NCI-H1092 treated with DMSO at 0.1 percent for 48 hours (cell line): ENCODE results near the gene CMTM2.
"Not testable (repeated sequence)": the region's sequence is repeated elsewhere in the genome, so short reads cannot be mapped to it uniquely, and the experiment has no call there.

Experiments
- DNase-seq: peaks from one replicate; lab custom pipeline; 2025; lab: John Stamatoyannopoulos, UW

CMTM2 gene

DNA sequence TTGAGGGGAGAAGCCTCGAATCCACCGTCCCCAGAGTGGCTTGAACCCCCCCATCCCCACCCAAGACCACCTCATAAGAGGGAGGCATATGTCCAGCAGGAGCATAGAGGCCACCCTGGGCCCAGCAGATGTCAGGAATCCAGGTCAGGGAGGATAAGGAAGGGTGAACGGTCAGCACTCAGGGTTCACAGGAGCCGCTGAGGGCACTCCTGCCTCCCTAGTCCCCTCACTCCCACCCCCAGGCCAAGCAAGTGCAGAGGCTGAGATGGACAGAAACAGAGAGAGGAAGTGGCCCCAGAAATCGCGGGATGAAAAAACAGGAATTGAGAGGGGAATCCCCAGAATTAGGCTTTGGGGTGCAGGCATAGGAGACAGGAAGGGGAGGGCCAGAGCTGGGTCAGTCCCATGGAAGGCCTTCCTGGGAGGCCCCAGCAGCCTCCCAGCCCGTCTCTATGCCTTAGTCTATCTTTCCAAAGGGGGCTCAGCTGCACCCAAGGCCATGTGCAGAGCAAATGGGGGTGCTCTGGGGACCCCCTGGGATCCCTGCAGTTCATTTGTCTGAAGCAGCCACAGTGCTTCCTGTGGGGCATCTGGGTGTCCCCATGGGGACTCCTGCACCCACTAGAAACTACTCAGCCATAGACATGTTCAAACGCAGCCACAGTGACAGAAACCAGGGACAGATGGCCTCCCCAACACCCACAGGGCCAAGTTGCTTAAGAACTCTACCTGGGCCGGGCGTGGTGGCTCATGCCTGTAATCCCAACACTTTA, 26.9 kb downstream of the CMTM2 start:
- no peak for DNase-seq

DNA sequence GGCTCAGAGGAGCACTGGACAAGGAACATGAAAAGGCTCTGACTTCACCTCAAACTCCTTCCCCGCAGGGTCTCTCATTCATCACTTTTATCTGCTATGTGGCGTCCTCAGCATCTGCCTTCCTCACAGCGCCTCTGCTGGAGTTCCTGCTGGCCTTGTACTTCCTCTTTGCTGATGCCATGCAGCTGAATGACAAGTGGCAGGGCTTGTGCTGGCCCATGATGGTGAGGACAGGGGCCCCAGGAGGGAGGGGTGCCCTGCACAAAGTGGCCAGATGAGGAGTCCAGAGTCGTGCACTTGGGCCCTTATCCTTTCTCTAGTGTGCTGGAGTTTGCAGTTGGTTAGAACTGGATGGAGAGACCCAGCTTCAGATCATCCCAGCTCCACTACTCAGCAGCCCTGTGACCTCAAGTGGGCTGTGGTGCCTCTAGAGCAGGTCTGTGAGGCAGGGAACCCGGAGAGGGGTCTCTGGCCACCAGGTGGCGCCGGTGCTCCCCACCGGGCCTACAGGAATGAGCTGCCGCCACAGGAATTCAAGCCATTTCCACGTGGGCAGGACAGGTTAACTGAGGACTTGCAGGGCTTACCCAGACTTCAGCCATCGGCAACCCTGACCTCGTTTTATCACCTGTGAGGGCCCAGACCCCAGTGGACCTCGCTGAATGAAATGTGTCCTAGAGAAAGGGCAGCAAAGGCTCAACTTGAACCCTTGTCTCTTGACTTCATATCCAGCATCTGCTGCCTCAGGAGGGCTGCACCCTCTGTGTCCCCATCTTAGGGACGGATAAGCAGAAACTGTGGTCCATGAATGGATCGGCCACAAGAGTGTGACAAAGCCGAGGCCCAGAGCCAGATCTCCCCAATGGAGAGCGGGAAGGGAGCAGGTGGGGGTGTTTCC, 29.2 kb downstream of the CMTM2 start:
- peak; percentile 69 for DNase-seq

DNA sequence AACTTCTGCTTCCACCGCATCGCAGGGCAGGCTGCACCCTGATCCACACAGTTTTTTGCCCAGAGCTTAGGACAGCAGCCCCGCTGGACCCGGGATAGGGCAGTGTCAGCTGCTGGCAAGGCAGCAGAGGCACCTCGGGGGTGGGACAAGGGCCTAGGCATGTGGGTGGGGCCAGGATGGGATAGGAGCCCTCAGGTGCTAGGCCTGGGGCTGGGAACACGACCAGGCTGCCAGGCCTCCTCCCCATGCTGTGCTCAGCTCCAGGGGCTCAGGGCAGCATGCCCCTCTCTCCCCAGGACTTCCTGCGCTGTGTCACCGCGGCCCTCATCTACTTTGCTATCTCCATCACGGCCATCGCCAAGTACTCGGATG, 29.9 kb downstream of the CMTM2 start:
- no peak for DNase-seq

DNA sequence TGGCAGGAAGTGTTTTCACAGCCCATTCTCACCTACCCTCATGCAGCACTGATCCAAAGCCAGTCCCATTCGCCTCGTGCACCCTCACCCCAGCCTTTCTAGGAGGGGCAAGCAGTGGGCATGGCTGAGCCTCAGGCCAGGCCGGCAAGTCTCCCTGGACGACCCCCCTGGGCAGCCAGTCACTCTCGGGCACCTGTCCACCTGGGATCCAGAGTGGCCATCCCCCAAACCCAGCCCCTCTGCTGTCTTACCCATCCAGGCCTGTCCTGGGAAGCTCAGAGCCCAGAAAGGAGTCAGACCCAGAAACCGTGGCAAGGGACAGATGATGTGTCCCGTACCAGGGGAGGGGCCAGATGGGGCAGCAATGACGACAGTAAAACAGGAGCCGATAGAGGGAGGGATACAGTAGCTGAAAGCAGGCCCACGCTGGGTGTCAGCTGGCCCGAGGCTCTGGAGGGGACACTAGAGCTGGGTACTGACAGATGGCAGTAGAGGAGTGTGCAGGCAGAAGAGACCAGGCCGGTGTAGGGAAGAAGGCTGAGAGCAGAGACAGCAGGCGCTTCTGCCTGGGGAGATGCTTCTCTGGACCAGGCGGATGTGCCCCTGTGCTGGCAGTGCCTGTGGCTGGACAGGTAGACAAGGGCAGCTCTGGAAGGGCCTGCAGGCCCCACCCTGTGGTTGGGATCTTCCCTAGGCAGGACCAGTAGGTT, 31.0 kb downstream of the CMTM2 start:
- no peak for DNase-seq

DNA sequence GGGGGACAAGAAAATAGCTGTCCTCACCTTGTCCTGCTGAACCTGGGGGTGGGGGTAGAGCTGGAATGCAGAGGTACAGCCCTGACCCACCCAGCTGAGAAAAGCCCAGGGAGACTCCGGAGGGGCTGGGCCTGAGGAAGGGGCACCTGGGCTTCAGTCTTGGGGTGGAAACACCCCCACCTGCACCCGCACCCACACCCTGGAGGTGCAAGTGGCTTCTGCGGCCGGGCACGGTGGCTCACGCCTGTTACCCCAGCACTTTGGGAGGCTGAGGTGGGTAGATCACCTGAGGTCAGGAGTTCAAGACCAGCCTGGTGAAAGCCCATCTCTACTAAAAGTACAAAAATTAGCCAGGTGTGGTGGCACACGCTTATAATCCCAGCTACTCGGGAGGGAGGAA, 32.6 kb downstream of the CMTM2 start:
- not testable (repeated sequence) for DNase-seq

DNA sequence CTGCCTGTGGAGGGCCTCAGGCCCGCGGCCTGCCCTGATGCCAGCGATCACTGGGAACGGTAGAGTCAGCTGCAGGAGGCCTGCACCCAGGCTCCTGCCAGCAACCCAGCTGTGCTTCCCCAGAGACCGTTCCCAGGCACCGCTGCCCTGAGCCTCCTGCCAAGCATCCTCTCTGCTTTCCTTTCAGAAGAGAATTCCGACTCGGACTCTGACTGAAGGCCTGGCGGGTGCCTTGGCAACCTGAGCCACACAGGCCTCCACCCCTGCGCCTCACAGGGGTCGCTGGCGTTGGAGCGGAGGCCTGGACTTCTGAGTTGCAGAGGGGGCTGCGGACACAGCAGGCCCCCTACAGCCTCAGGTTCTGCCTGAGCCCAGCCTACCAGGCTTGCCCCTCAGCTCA, 33.2 kb downstream of the CMTM2 start:
- peak; percentile 22 for DNase-seq

DNA sequence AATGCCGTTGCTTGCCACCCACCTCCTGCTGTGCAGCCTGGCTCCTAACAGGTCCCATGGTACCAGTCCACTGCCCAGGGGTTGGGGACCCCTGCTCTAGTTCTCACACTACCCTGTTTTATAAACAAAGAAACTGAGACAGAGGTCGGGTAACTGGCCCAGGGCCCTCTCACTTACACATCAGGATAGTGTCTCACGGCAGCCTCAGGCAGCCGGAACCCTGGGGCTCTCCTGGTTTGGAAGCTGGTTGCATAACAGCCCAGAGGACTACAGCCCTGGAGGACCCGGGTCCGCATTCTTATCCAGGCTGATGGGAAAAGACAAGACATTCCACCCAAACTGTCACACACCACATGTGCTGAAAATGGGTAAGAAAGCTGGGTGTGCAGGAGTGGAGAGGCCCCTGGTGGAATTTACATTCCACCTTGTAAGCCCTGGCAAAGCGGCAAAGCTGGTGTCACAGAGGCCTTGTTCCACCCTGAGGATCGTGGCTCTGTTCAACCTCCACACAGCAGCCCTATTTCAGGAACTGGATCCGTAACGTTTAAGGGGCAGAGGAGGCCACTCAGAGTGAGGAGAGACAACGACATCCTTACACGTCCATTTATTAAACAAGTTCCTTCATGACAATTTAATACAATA, 35.0 kb downstream of the CMTM2 start:
- DNase-seq = no peak

DNA sequence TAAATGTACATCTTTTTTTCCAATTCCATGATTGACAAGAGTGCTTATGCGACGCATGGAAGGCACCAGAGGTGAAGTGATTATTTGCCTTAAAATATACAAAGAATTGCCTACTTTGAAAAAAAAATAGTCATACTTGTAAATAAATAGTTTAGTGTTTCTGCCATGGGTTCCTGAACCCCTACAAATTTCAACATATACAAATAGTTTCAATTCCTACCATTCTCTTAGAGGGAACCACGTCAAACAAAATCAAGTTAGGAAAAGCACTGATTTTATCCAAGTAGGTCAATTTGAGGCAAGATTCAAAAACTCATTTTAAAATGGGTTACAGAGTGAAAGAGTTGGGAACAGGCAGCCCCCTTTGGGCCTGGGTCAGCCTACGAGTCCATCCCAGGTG, 36.9 kb downstream of the CMTM2 start:
- DNase-seq = no peak

DNA sequence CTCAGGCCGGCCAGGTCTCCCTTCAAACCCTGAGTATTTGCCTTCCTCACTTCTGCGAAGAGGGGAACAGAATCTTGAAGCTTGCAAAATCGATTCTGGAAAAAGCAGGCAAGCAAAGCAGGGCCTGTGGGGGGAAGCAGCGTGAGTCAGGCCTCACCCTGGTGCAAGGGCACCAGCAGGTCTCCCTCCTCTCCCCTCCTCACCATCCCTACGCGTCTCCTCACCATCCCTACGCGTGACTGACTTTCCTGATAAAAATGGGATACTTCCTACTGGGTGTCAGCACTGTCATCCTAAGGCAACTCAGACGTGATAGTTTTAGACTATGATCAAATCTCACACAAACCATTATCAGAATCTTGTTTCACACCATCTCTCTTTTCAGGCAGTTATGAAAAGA, 37.3 kb downstream of the CMTM2 start:
- DNase-seq = no peak

DNA sequence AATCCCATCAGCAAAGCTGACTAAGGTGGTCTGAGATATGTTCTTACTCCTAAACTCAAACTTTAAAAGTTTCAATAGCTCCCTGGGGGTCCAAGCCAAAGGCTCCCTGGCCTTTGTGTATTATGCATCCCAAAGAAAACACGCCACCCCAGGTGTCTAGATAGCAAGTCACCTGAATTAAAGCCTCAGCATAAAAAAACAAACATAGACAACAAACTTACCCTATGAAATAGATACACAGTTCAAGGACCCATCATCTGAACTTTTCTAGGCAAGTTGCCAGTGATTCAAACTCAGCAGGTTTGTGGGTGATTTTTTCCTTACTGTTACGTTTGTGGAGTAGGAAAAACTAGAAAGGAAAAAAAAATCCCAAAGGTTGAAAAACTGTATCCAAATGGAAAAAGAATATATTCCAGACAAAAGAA, 37.8 kb downstream of the CMTM2 start:
- DNase-seq = no peak

DNA sequence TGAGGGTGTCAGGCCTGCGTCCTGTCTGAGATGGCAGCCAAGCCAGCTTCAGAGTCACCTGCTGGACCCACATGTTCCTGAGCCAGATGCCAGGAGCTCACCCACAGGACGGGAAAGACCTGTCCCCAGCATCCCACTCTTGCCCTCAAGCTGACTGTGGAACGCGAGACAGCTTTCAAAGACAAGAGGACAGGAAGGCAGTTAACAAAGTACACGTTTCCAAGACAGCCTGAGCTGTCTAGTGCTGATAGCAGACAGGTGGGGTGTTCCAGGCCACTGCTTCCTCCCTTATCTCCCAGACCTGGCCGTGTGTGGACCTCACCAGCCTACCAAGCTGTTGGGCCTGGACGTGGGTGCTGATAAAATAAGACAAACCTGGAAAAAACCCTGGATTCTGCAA, 38.5 kb downstream of the CMTM2 start:
- DNase-seq = no peak

DNA sequence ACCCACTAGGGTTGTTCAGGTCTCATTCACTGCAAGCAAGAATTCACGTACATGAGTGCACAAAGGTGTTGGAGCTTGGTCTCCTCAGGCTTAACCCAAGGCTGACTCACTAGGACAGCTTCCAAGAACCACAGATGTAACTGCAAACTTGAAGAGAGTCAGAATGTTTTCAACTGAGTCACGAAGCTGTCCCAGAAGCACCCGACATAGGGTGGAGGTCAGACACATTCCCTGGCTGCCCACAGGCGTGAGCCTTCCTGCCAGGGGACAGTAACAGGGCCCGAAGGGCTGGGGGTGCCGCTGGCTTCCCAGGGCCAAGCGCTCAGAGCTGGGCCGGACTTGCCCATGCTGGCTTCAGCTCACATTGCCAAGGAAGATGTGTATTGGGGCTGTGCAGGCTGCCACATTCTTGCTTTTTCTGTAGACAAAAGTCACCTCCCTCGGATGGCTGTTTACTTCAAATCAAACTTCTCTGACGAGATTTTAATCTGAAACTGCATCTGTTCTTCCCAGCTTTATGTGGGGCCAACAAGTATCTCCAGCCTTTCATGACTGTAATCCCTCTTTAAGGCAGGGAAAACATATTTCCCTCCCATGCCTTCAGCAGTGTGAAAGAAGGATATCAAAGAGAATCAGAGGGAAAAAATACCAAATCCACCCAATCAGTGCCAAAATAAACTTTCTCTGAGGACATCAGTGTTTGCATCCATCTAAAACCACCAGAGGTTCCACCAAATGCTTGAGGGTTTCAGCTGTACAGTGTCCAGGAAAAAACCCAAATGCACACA, 39.5 kb downstream of the CMTM2 start:
- DNase-seq = no peak

DNA sequence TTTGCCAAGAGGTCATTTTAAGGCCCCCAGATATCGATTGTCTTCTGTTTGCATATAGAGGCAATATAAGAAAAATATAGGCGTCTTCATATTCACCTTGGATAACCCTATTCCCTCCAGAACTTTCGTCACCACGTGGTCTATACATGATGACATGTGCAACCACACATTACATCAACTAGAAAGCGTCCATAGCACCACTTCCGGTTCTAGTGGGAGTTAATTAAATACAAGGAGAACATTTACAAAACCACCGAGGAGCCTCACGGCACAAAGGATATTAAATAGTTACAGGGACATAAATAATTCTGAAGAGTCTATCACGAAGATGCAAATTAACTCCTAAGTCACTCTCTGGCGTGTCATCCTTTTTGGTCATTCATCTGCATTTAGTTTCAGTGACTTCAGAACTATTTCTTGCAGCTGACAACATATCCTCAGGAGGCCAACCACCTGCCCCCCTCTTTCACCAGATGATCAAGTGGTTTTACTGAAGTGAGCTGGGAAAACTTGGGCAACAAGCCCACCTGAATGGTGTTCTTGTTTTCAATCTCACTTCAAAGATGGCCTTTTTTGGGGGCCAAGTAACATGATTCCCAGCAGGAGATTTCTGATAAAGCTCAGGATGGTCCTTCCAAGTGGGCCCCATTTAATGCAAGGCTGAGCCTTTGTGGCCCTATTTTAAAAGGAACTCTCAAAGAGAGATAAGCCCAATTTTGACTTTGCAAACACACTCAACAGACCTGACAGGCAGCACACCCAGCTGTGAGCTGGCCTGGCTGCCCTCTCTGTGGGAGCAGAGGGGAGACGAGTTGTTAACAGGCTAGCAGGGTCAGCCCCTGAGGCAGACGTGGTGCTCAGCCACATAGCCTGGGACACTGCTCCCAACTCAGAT, 40.5 kb downstream of the CMTM2 start:
- DNase-seq = no peak

DNA sequence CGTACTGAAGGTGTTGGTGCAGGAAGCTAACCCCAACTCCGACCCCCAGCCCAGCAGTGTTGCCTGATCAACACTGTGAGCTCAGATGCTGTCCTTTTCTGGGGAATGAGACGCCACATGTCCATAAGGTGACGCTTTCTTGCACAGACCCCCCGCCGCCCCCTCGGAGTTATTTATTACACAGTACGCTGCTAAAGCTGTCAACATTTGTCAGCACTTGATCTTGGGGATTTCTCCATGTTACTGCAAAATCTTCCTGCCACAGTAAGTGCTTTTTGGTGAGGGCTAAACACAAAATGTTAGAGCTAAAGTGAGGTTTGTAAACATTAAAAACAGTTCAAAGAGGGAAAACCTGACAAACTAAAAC, 41.1 kb downstream of the CMTM2 start:
- DNase-seq = no peak

DNA sequence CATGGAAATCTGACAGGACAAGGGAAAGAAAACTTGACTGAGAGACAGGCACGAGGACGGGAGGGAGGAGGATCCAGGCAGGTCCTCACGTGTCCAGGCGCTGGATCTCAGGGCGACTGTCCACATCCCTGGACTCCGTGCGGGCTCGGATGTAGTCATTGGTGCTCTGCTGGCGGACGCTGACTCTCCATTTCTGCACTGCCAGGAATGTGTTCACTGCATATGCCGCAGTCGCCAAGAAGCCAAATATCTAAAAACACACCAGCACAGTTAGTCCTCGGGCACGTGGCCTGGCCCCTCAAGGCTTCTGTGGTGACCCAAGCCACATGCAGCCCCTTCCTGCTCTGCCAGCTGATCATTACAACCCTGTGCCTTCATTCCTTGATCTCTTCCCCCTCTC, 42.7 kb downstream of the CMTM2 start:
- DNase-seq = no peak

DNA sequence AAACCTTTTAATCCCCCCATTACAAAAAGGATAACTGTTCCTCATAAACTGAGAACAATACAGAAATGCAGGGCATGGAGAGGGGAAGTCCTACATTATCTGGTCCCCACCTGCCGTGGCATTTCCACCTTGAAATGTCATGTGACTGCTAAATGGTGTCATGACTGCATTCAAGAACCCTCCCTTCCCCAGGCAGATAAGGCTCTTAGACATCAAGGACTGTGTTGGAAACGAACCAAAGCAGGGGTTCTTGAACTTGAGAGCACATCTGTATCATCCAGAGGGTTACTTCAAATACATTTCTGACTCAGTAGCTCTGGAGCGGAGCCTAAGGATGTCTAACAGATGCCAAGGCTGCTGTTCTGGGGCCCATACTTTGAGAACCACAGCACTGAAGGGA, 43.6 kb downstream of the CMTM2 start:
- no peak for DNase-seq

DNA sequence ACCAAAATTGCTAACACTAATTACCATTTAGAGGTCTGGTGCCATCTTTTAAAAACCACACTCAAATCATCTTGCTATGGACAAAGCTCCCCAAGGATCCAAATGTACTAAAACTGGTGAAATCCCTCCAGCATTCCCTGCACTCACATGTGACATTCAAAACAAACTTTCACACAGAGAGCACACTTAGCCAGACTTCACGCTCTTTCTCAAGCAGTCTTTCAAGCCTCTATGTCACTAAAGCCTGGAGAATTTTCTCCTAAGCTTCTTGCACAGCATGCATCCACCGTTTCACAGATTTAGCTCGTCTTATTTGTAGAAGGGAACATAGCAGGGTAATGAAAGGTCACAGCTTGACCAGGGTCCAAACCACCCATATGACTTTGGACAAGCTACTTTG, 44.5 kb downstream of the CMTM2 start:
- no peak for DNase-seq

DNA sequence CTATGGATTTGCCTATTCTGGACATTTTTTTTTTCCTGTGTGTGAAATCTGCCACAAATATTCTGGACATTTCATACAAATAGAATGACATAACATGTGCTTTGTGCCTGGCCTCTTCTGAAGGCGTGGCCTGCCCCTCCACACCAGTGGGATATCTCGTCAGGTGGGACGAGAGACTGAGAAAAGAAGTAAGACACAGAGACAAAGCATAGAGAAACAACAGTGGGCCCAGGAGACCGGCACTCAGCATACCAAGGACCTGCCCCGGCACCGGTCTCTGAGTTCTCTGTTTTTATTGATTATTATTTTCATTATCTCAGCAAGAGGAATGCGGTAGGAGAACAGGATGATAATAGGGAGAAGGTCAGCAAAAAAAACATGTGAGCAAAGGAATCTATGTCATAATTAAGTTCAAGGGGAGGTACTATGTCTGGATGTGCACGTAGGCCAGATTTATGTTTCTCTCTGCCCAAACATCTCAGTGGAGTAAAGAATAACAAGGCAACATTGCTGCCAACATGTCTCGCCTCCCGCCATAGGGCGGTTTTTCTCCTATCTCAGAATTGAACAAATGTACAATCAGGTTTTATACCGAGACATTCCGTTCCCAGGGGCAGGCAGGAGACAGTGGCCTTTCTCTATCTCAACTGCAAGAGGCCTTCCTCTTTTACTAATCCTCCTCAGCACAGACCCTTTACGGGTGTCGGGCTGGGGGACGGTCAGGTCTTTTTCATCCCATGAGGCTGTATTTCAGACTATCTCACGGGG, 48.5 kb downstream of the CMTM2 start:
- not testable (repeated sequence) for DNase-seq

DNA sequence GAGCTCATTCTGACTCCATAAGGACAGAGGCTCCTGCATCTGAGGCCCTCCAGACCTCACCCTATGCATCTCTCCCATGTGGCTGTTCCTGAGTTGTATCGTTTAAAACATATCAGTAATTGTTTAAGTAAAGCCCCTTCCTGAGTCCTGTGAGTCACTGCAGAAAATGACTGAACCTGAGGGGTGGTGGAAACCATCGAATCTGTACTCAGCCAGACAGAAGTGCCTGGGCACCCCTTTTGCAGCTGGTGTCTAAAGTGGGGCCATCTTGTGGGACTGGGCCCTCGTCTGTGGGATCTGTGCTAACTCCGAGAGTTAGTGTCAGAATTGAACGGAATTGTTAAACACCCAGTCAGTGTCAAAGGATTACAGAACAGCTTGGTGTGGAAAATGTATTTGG, 50.6 kb downstream of the CMTM2 start:
- DNase-seq = no peak
